ENCODE measurements around the gene SEMA3F.
"Not testable (repeated sequence)": the region's sequence is repeated elsewhere in the genome, so short reads cannot be mapped to it uniquely, and the experiment has no call there.

The SEMA3F gene

DNA sequence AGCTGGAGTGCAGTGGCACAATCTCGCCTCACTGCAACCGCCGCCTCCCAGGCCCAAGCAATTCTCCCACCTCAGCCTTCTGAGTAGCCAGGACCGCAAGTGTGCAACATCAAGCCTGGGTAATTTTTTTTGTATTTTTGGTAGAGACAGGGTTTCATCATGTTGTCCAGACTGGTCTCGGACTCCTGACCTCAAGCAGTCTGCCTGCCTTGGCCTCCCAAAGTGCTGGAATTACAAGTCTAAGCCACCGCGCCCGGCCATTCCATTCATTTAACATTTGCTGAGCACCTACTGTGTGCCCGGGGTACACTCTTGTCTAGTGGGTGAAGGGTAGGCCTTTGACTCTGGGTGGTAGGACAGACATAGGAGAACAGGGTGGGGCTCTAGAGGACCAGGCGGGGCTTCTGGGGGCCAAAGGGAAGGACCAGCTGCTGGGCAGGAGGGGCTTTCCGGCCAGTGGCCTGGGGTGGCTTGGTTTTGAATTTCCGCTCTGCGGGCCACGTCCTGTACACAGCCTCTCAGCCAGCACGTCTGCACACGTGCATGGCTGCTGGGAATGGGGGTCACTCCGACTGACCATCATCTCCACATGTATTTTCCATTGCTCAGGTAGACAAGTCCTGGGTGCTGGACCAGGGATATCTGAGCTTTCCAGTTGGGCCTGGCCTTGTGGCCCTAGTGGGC is 52.4 kb downstream of the SEMA3F start:
- Histone ChIP-seq H3K4me1 (ENCODE audit: low read depth, poor library complexity, severe bottlenecking) (no peaks in the 10 kb centered on the region), H3K79me2 (ENCODE audit: insufficient read depth, low read depth) (no peaks in the 10 kb centered on the region), H4K20me1 (ENCODE audit: insufficient read depth) (no peaks in the 10 kb centered on the region), H3K36me3 (ENCODE audit: insufficient read depth) (no peaks in the 10 kb centered on the region), H3K27me3 (ENCODE audit: insufficient read depth, low read depth) (peaks cover 35% of the 10 kb centered on the region), H3K27ac (no peak overlapping the region), H2AFZ (ENCODE audit: low read depth) (no peak overlapping the region), H3K9ac (no peak overlapping the region), H3K4me2 (no peak overlapping the region), H3K4me3 (IDR thresholded peaks at IDR 0.05; ENCODE audit: insufficient read depth, low read depth, low read length) (no peak overlapping the region)
- TF ChIP-seq, protein P1, sequence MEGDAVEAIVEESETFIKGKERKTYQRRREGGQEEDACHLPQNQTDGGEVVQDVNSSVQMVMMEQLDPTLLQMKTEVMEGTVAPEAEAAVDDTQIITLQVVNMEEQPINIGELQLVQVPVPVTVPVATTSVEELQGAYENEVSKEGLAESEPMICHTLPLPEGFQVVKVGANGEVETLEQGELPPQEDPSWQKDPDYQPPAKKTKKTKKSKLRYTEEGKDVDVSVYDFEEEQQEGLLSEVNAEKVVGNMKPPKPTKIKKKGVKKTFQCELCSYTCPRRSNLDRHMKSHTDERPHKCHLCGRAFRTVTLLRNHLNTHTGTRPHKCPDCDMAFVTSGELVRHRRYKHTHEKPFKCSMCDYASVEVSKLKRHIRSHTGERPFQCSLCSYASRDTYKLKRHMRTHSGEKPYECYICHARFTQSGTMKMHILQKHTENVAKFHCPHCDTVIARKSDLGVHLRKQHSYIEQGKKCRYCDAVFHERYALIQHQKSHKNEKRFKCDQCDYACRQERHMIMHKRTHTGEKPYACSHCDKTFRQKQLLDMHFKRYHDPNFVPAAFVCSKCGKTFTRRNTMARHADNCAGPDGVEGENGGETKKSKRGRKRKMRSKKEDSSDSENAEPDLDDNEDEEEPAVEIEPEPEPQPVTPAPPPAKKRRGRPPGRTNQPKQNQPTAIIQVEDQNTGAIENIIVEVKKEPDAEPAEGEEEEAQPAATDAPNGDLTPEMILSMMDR (conservative IDR thresholded peaks at IDR 0.05; ENCODE audit: low read depth, low read length): no peak

DNA sequence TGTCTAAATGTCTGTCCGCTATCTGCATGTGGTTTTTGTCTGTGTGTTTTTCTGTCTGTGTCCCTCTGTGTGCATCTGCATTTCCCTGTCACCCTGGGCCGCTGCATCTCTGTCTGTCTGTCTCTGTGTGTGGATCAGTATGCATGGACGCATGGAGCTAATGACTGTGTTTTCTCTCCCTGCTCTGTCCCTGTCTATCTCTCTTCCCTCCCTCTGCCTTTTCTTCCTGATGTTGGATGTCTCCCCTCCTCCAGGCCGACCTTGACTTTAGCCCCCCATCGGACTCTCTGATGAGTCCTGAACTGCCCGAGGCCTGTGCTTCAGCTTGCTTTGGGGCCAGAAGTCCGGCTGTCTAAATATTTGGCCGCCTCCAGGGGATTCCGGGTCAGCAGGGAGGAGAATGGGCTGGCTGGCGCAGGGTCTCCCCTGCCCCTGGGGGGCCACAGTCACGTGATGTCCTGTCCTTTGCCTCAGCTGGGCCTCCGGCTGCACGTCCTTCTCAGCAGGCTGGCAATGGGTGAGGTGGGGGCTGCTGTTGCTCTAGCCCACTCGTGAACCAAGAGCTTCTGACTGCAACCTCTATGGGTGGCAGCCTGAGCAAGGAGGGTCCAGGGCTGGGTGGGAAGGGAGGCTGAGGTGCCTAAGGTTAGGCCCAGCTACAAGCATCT is 53.7 kb downstream of the SEMA3F start:
- Histone ChIP-seq H3K27me3 (ENCODE audit: insufficient read depth, low read depth) (peaks cover 24% of the 10 kb centered on the region), H3K4me1 (ENCODE audit: low read depth, poor library complexity, severe bottlenecking) (no peaks in the 10 kb centered on the region), H2AFZ (ENCODE audit: low read depth) (no peak overlapping the region), H3K27ac (no peak overlapping the region), H3K79me2 (ENCODE audit: insufficient read depth, low read depth) (no peaks in the 10 kb centered on the region), H4K20me1 (ENCODE audit: insufficient read depth) (no peaks in the 10 kb centered on the region), H3K4me3 (IDR thresholded peaks at IDR 0.05; ENCODE audit: insufficient read depth, low read depth, low read length) (no peak overlapping the region), H3K9ac (no peak overlapping the region), H3K4me2 (no peak overlapping the region), H3K36me3 (ENCODE audit: insufficient read depth) (no peaks in the 10 kb centered on the region)
- TF ChIP-seq, protein P1 (conservative IDR thresholded peaks at IDR 0.05; ENCODE audit: low read depth, low read length): no peak

- H3K4me3 ChIP-seq (IDR thresholded peaks at IDR 0.05; ENCODE audit: insufficient read depth, low read depth, low read length): no peak overlapping the region
- no peak overlapping the region for H3K4me2 ChIP-seq
- H3K4me1 ChIP-seq (ENCODE audit: low read depth, poor library complexity, severe bottlenecking): no peaks in the 10 kb centered on the region
- peaks cover 13% of the 10 kb centered on the region for H3K27me3 ChIP-seq (ENCODE audit: insufficient read depth, low read depth)
- H3K27ac ChIP-seq: no peak overlapping the region
- no peaks in the 10 kb centered on the region for H4K20me1 ChIP-seq (ENCODE audit: insufficient read depth)
- H3K36me3 ChIP-seq (ENCODE audit: insufficient read depth): no peaks in the 10 kb centered on the region
- H2AFZ ChIP-seq (ENCODE audit: low read depth): no peak overlapping the region
- TF ChIP-seq, protein P1 (conservative IDR thresholded peaks at IDR 0.05; ENCODE audit: low read depth, low read length): no peak
- H3K9ac ChIP-seq: no peak overlapping the region
- H3K79me2 ChIP-seq (ENCODE audit: insufficient read depth, low read depth): no peaks in the 10 kb centered on the region
These were observed 55.0 kb downstream of the SEMA3F start for GRCh38 chr3:50210176-50210509.

GRCh38 chr3:50210510-50211367 is 55.6 kb downstream of the SEMA3F start:
- Histone ChIP-seq H3K27ac (no peak overlapping the region), H3K27me3 (ENCODE audit: insufficient read depth, low read depth) (peaks cover 8% of the 10 kb centered on the region), H3K36me3 (ENCODE audit: insufficient read depth) (no peaks in the 10 kb centered on the region), H3K4me2 (no peak overlapping the region), H3K4me3 (IDR thresholded peaks at IDR 0.05; ENCODE audit: insufficient read depth, low read depth, low read length) (no peak overlapping the region), H3K4me1 (ENCODE audit: low read depth, poor library complexity, severe bottlenecking) (no peaks in the 10 kb centered on the region), H4K20me1 (ENCODE audit: insufficient read depth) (no peaks in the 10 kb centered on the region), H3K79me2 (ENCODE audit: insufficient read depth, low read depth) (no peaks in the 10 kb centered on the region), H2AFZ (ENCODE audit: low read depth) (no peak overlapping the region), H3K9ac (no peak overlapping the region)
- TF ChIP-seq, protein P1 (conservative IDR thresholded peaks at IDR 0.05; ENCODE audit: low read depth, low read length): no peak

DNA sequence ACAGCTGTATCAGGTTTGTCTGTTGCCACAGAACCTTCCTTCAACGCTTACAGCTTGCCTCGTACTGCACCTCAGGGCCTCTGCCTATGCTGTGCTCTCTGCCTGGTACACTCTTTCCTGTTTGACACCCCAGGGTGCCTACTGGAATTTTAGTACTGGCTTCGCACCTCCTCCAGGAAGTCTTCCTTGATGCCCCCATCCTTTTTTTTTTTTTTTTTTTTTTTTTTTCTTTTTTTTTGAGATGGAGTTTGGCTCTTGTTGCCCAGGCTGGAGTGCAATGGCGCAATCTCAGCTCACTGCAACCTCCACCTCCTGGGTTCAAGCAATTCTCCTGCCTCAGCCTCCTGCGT is 56.2 kb downstream of the SEMA3F start:
- H3K4me2 ChIP-seq; H4K20me1 ChIP-seq (ENCODE audit: insufficient read depth); H3K4me1 ChIP-seq (ENCODE audit: low read depth, poor library complexity, severe bottlenecking); H3K27ac ChIP-seq; H3K36me3 ChIP-seq (ENCODE audit: insufficient read depth); H3K9ac ChIP-seq; H3K27me3 ChIP-seq (ENCODE audit: insufficient read depth, low read depth); H2AFZ ChIP-seq (ENCODE audit: low read depth); H3K4me3 ChIP-seq (IDR thresholded peaks at IDR 0.05; ENCODE audit: insufficient read depth, low read depth, low read length); H3K79me2 ChIP-seq (ENCODE audit: insufficient read depth, low read depth): not testable (repeated sequence)

Measured in KMS-11 (cell line).